Endothelial cell of umbilical vein (primary cell): ENCODE measurements around the gene KCNK16. TPM values are rescaled to one million over a fixed set of nuclear protein-coding genes. Genes with fewer than 3 reads are reported as not detected.

Experiments
- BruUV-seq: library from RNA; stranded (reverse); fragments of 400-500 nt; replicated peaks from 2 replicates; lab custom pipeline; 2021; lab: Mats Ljungman, UMichigan
- CTCF ChIA-PET: fragments of 300-600, 350-600 bp; sonication (Branson Sonifier 250); formaldehyde crosslinking; loops from one replicate; lab custom pipeline; 2021; ENCODE audit warnings: antibody characterized with exemption, inconsistent platforms; lab: Charles Lee
- POLR2A ChIA-PET: fragments of 300-600, 350-600 bp; sonication (Branson Sonifier 250); formaldehyde crosslinking; loops from one replicate; lab custom pipeline; 2021; ENCODE audit warnings: antibody characterized with exemption, inconsistent platforms; lab: Charles Lee
- DNase-seq: peaks from one replicate; pipeline ENCODE4 v3.0.0-alpha.2; 2011; ENCODE audit warnings: low read depth, low spot score
- FAIRE-seq: peaks from 2 replicates; lab custom pipeline; 2011; peaks lifted over from hg19 to GRCh38; lab: Jason Lieb, UNC
- H2AFZ ChIP-seq: 2 replicates; pipeline ENCODE4 v1.6.0; 2012; ENCODE audit warnings: low read depth, low read length, control low read depth, inconsistent platforms
- H3K27ac ChIP-seq: 2 replicates; pipeline ENCODE4 v1.5.1; 2011; ENCODE audit warnings: low read depth, mild to moderate bottlenecking, control low read depth, low read length, moderate library complexity; ENCODE audit not compliant: insufficient read depth
- H3K27me3 ChIP-seq, 2 experiments: 2 replicates each; pipeline versions ENCODE4 v1.6.0 to v1.6.1; 2011; ENCODE audit warnings: low read length in 2 of 2, mixed read lengths in 1 of 2; ENCODE audit not compliant: control insufficient read depth in 2 of 2, insufficient read depth in 2 of 2
- H3K36me3 ChIP-seq, 2 experiments: 2 replicates in 1 of 2; 3 replicates in 1 of 2; pipeline ENCODE4 v1.5.1; 2011; ENCODE audit warnings: low read length in 2 of 2, mild to moderate bottlenecking in 1 of 2, moderate library complexity in 1 of 2; ENCODE audit not compliant: control insufficient read depth in 2 of 2, insufficient read depth in 2 of 2; ENCODE audit errors: extremely low read depth in 1 of 2
- H3K4me1 ChIP-seq: 3 replicates; pipeline ENCODE4 v1.5.1; 2011; ENCODE audit warnings: mild to moderate bottlenecking, low read length; ENCODE audit not compliant: control insufficient read depth, insufficient read depth; ENCODE audit errors: extremely low read depth
- H3K4me2 ChIP-seq: 2 replicates; pipeline ENCODE4 v1.6.1; 2011; ENCODE audit warnings: low read length, control low read depth, mixed read lengths; ENCODE audit not compliant: insufficient read depth
- H3K4me3 ChIP-seq, 3 experiments: fragments of 200-600 bp in 1 of 3; sonication (generic), shearing (Covaris generic) in 1 of 3; replicated peaks in 1 of 3; 2 replicates each; pipeline ENCODE4 v1.5.1; 2011 to 2016; ENCODE audit warnings: control low read depth in 3 of 3, low read length in 3 of 3, mild to moderate bottlenecking in 2 of 3, inconsistent platforms in 1 of 3, low read depth in 1 of 3, moderate library complexity in 1 of 3; ENCODE audit not compliant: insufficient read depth in 1 of 3
- H3K79me2 ChIP-seq: 2 replicates; pipeline ENCODE4 v1.6.0; 2012; ENCODE audit warnings: low read length, inconsistent platforms; ENCODE audit not compliant: control insufficient read depth, insufficient read depth
- H3K9ac ChIP-seq: replicated peaks from 2 replicates; pipeline ENCODE3; 2011; ENCODE audit warnings: low read length, control low read depth; ENCODE audit not compliant: insufficient read depth; ENCODE audit errors: extremely low read depth
- H3K9me1 ChIP-seq: replicated peaks from 3 replicates; pipeline ENCODE4 v1.6.0; 2011; ENCODE audit warnings: mild to moderate bottlenecking, low read length; ENCODE audit not compliant: control insufficient read depth, insufficient read depth; ENCODE audit errors: extremely low read depth
- H3K9me3 ChIP-seq: replicated peaks from 2 replicates; pipeline ENCODE4 v1.5.1; 2012; ENCODE audit warnings: low read length, inconsistent platforms; ENCODE audit not compliant: control insufficient read depth, insufficient read depth
- H4K20me1 ChIP-seq: replicated peaks from 2 replicates; pipeline ENCODE3; 2011; ENCODE audit warnings: mild to moderate bottlenecking, low read length; ENCODE audit not compliant: control insufficient read depth, insufficient read depth; ENCODE audit errors: extremely low read depth
- EZH2 ChIP-seq: IDR thresholded peaks from 2 replicates; pipeline ENCODE4 v1.6.1; 2012; ENCODE audit warnings: borderline replicate concordance, low read depth, mild to moderate bottlenecking, moderate library complexity, low read length, inconsistent platforms; ENCODE audit not compliant: severe bottlenecking
- FOS ChIP-seq: IDR thresholded peaks from 2 replicates; pipeline ENCODE4 v1.6.1; 2011; ENCODE audit warnings: mild to moderate bottlenecking, low read length, moderate library complexity, borderline replicate concordance; ENCODE audit not compliant: insufficient read depth
- GATA2 ChIP-seq: IDR thresholded peaks from 2 replicates; pipeline ENCODE4 v1.7.0; 2011; ENCODE audit warnings: low read depth, mild to moderate bottlenecking, moderate library complexity, mixed read lengths, low read length; ENCODE audit not compliant: insufficient read length, insufficient read depth
- JUN ChIP-seq: IDR thresholded peaks from 2 replicates; pipeline ENCODE4 v1.6.1; 2011; ENCODE audit warnings: borderline replicate concordance, low read depth; ENCODE audit not compliant: insufficient read length, insufficient read depth
- MYC ChIP-seq: IDR thresholded peaks from one replicate; pipeline ENCODE4 v1.6.1; 2011; ENCODE audit warnings: mild to moderate bottlenecking, low read depth, low read length
- POLR2A ChIP-seq: IDR thresholded peaks from 2 replicates; pipeline ENCODE4 v1.6.1; 2012; ENCODE audit warnings: low read depth, mild to moderate bottlenecking, control low read depth, low read length
- POLR2AphosphoS5 ChIP-seq: IDR thresholded peaks from 2 replicates; pipeline ENCODE4 v1.6.1; 2012; ENCODE audit warnings: low read depth, mild to moderate bottlenecking, control low read depth, low read length, moderate library complexity; ENCODE audit not compliant: insufficient read depth
- dilution Hi-C: fragments of 300-500 bp; cut with MboI; formaldehyde crosslinking; loops from one replicate; pipeline ENCODE4 v1.15.0; 2019; ENCODE audit warnings: low sequenced_read_pairs; ENCODE audit not compliant: extremely low pct_ligation_motif_present
- intact Hi-C: fragments of 100-400 bp; cut with micrococcal nuclease; formaldehyde crosslinking; loops from one replicate; pipeline ENCODE4 v1.10.0; 2022
- polyA plus RNA-seq, 4 experiments: library from polyadenylated mRNA; depleted of rRNA in 3 of 4; stranded (reverse) in 3 of 4; unstranded in 1 of 4; fragments of >200 nt; gene quantifications; 2 replicates each; pipeline versions ENCODE4 v1.2.1 to v1.2.3, GENCODE V29; 2011 to 2012; ENCODE audit warnings: missing spikeins in 1 of 4
- total RNA-seq: library from RNA; stranded (reverse); gene quantifications from 2 replicates; pipeline ENCODE4 v1.2.3, GENCODE V29; 2021
- TF ChIP-seq, protein P1 (sequence below): IDR thresholded peaks from 2 replicates; pipeline ENCODE4 v1.6.1; 2011; ENCODE audit not compliant: insufficient read depth, insufficient read length
- TF ChIP-seq, protein P2 (sequence below), 2 donors: IDR thresholded peaks; 1 replicate in 1 of 2; 2 replicates in 1 of 2; pipeline ENCODE4 v1.5.1; 2011; ENCODE audit warnings: low read length in 2 of 2, mild to moderate bottlenecking in 2 of 2, moderate library complexity in 2 of 2, control low read depth in 1 of 2, inconsistent platforms in 1 of 2, low read depth in 1 of 2; ENCODE audit not compliant: insufficient read depth in 1 of 2; ENCODE audit errors: extremely low read depth in 1 of 2

KCNK16 gene
- total and polyA plus RNA-seq, 2 donors (not counting 3 experiments of a cell fraction or from before 2014, with no cell fraction given) = not detected

DNA sequence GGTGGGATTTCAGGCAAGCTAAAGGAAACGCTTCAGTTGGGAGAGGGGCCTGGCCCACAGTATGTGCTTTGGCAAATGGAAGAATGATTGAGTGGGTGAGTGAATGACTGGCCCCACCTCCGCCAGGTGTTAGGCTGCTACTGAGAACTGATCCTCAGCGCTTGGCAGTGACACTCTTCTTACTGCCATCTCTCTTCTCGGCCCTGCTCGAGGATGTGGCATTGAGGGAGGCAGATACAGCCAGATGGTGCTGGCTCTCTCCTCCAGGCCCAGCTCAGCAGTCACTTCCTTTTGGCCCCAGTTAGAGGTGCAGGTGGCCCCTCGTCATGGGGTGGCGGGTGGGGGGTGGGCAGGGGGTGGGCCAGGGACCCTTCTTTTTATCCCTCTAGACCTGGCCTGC is 54.3 kb downstream of the KCNK16 start:
- no peak overlapping the region for H2AFZ ChIP-seq
- ChIA-PET POLR2A (no interaction called here), CTCF (interaction anchor here (1.3 kb wide), 1 partner anchor 25 kb away, joined by 3 read pairs; no protein-coding TSS in a partner anchor)
- no peaks in the 10 kb centered on the region for H3K9me3 ChIP-seq
- no peak for TF ChIP-seq FOS
- TF ChIP-seq, protein P1, sequence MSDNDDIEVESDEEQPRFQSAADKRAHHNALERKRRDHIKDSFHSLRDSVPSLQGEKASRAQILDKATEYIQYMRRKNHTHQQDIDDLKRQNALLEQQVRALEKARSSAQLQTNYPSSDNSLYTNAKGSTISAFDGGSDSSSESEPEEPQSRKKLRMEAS = no peak
- no peak for TF ChIP-seq POLR2A
- TF ChIP-seq EZH2 = no peak
- no peak for TF ChIP-seq MYC
- TF ChIP-seq JUN = no peak
- no peak for TF ChIP-seq POLR2AphosphoS5
- no peak for TF ChIP-seq GATA2
- TF ChIP-seq, protein P2, sequence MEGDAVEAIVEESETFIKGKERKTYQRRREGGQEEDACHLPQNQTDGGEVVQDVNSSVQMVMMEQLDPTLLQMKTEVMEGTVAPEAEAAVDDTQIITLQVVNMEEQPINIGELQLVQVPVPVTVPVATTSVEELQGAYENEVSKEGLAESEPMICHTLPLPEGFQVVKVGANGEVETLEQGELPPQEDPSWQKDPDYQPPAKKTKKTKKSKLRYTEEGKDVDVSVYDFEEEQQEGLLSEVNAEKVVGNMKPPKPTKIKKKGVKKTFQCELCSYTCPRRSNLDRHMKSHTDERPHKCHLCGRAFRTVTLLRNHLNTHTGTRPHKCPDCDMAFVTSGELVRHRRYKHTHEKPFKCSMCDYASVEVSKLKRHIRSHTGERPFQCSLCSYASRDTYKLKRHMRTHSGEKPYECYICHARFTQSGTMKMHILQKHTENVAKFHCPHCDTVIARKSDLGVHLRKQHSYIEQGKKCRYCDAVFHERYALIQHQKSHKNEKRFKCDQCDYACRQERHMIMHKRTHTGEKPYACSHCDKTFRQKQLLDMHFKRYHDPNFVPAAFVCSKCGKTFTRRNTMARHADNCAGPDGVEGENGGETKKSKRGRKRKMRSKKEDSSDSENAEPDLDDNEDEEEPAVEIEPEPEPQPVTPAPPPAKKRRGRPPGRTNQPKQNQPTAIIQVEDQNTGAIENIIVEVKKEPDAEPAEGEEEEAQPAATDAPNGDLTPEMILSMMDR (IDR thresholded peaks at IDR 0.05; ENCODE audit: extremely low read depth in 1 of 2, insufficient read depth in 1 of 2, low read depth in 1 of 2, low read length in 2 of 2) = no peak
- H3K27me3 ChIP-seq = no peaks in the 10 kb centered on the region
- no peaks in the 10 kb centered on the region for H3K79me2 ChIP-seq
- H3K9me1 ChIP-seq = no peaks in the 10 kb centered on the region
- no peak overlapping the region for H3K9ac ChIP-seq
- FAIRE-seq (no peak), DNase-seq (no peak)
- intact Hi-C loops (no loop called here), dilution Hi-C loops (no loop called here)
- no peak overlapping the region for H3K4me3 ChIP-seq
- no peak overlapping the region for H3K4me2 ChIP-seq
- no peaks in the 10 kb centered on the region for H3K36me3 ChIP-seq
- H4K20me1 ChIP-seq = no peaks in the 10 kb centered on the region
- H3K27ac ChIP-seq = no peak overlapping the region
- H3K4me1 ChIP-seq = no peaks in the 10 kb centered on the region
- BruUV-seq = no TSS peak
